Measurements from ENCODE around the gene GLYATL1.

GLYATL1 gene

DNA sequence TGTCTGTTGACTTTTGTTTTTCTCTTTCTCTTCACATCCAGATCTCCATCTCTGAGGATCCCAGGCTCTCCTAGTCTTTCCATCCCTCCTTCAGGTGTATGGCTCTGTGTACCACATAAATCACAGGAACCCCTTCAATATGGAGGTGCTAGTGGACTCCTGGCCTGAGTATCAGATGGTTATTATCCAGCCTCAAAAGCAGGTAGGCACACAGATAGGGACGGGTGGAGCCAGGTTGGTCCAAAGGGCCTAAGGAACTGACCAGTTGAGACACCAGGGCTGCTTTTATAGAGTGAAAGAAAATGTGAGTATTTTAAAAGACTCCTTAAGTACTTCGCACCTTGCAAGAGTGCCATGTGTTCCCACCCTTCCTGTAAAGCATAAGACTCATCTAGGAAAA lies 39.9 kb downstream of the GLYATL1 start (continued):
- TF ChIP-seq ZNF274 (IDR thresholded peaks at IDR 0.05; ENCODE audit: low read length) = no peak
- TF ChIP-seq ZNF274 (tag by site-specific recombination; IDR thresholded peaks at IDR 0.05; ENCODE audit: borderline replicate concordance) = no peak
- TF ChIP-seq ZNF600 (tag by site-specific recombination; IDR thresholded peaks at IDR 0.05) = no peak
- TF ChIP-seq, protein P1, sequence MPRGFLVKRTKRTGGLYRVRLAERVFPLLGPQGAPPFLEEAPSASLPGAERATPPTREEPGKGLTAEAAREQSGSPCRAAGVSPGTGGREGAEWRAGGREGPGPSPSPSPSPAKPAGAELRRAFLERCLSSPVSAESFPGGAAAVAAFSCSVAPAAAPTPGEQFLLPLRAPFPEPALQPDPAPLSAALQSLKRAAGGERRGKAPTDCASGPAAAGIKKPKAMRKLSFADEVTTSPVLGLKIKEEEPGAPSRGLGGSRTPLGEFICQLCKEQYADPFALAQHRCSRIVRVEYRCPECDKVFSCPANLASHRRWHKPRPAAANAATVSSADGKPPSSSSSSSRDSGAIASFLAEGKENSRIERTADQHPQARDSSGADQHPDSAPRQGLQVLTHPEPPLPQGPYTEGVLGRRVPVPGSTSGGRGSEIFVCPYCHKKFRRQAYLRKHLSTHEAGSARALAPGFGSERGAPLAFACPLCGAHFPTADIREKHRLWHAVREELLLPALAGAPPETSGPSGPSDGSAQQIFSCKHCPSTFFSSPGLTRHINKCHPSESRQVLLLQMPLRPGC (tag by site-specific recombination; IDR thresholded peaks at IDR 0.05) = no peak
- TF ChIP-seq YY2 (tag by site-specific recombination; IDR thresholded peaks at IDR 0.05) = no peak
- TF ChIP-seq REPIN1 (tag by site-specific recombination; IDR thresholded peaks at IDR 0.05; ENCODE audit: low read depth) = no peak
- no peak for TF ChIP-seq ZBTB1 (tag by site-specific recombination; IDR thresholded peaks at IDR 0.05)
- TF ChIP-seq IKZF3 (tag by site-specific recombination; IDR thresholded peaks at IDR 0.05) = no peak
- TF ChIP-seq KLF9 (tag by site-specific recombination; IDR thresholded peaks at IDR 0.05; ENCODE audit: low read depth) = no peak
- TF ChIP-seq ZNF138 (tag by site-specific recombination; IDR thresholded peaks at IDR 0.05; ENCODE audit: borderline replicate concordance) = no peak
- TF ChIP-seq, protein P2, sequence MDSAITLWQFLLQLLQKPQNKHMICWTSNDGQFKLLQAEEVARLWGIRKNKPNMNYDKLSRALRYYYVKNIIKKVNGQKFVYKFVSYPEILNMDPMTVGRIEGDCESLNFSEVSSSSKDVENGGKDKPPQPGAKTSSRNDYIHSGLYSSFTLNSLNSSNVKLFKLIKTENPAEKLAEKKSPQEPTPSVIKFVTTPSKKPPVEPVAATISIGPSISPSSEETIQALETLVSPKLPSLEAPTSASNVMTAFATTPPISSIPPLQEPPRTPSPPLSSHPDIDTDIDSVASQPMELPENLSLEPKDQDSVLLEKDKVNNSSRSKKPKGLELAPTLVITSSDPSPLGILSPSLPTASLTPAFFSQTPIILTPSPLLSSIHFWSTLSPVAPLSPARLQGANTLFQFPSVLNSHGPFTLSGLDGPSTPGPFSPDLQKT (IDR thresholded peaks at IDR 0.05; ENCODE audit: borderline replicate concordance, low read depth, low read length) = no peak

DNA sequence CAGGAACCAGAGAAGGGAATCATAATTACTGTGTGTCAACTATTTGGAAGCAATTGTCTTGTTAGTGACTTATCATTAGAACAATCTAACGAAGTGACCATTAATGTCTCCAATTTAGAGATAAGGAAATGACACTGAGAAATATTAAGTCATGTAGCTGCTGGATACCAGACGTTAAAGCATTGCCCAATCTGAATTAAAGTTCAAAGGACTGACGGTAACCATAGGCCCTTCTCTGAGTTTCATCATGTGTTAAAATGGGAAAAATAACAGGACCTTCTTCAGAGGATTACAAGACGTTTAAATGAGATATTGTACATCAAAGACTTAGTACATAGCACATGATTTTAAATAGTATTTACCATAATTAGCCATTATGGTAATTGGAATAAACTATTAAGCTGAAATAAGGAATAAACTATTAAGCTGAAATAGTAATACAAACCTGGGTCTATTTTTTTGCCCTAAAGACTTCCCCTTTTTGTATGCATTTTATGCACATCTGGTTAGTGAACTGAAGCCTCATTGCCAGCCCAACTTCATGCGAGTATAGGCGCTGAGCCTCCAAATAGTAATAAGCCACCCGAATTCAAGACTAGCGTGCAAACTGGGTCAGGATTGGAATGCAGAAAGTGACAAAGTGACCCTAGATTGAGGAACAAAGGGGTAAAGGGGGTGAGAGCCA lies 41.0 kb downstream of the GLYATL1 start:
- Histone ChIP-seq H3K4me1 (ENCODE audit: control insufficient read depth, insufficient read depth, low read length) (no peaks in the 10 kb centered on the region), H3K4me3 (ENCODE audit: low read depth, low read length) (no peak overlapping the region), H3K9me3 (ENCODE audit: control insufficient read depth, insufficient read depth, low read depth, low read length) (no peaks in the 10 kb centered on the region), H3K36me3 (ENCODE audit: control insufficient read depth in 2 of 2, insufficient read depth in 1 of 2, low read length in 2 of 2) (no peaks in the 10 kb centered on the region), H3K27ac (ENCODE audit: extremely low read depth, low read depth, low read length) (no peak overlapping the region)
- ChIA-PET POLR2A (no interaction called here), CTCF (no interaction called here)
- TF ChIP-seq, protein P3, sequence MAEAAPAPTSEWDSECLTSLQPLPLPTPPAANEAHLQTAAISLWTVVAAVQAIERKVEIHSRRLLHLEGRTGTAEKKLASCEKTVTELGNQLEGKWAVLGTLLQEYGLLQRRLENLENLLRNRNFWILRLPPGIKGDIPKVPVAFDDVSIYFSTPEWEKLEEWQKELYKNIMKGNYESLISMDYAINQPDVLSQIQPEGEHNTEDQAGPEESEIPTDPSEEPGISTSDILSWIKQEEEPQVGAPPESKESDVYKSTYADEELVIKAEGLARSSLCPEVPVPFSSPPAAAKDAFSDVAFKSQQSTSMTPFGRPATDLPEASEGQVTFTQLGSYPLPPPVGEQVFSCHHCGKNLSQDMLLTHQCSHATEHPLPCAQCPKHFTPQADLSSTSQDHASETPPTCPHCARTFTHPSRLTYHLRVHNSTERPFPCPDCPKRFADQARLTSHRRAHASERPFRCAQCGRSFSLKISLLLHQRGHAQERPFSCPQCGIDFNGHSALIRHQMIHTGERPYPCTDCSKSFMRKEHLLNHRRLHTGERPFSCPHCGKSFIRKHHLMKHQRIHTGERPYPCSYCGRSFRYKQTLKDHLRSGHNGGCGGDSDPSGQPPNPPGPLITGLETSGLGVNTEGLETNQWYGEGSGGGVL (tag by site-specific recombination; IDR thresholded peaks at IDR 0.05) = no peak
- no peak for TF ChIP-seq ZNF174 (tag by site-specific recombination; IDR thresholded peaks at IDR 0.05)
- no peak for TF ChIP-seq ZNF133 (tag by site-specific recombination; IDR thresholded peaks at IDR 0.05)
- TF ChIP-seq IKZF3 (tag by site-specific recombination; IDR thresholded peaks at IDR 0.05) = no peak
- TF ChIP-seq ZFP3 (tag by site-specific recombination; IDR thresholded peaks at IDR 0.05; ENCODE audit: low read depth) = no peak
- no peak for TF ChIP-seq ZBTB20 (tag by site-specific recombination; IDR thresholded peaks at IDR 0.05)
- no peak for TF ChIP-seq ZNF394 (tag by site-specific recombination; IDR thresholded peaks at IDR 0.05; ENCODE audit: borderline replicate concordance)
- no peak for TF ChIP-seq ZNF623 (tag by site-specific recombination; IDR thresholded peaks at IDR 0.05)
- TF ChIP-seq MEIS1 (CRISPR knock-in tag; IDR thresholded peaks at IDR 0.05; ENCODE audit: borderline replicate concordance) = no peak
- TF ChIP-seq SCRT2 (tag by site-specific recombination; IDR thresholded peaks at IDR 0.05) = no peak
- TF ChIP-seq ZNF600 (tag by site-specific recombination; IDR thresholded peaks at IDR 0.05) = no peak
- no peak for TF ChIP-seq ZNF777 (tag by site-specific recombination; IDR thresholded peaks at IDR 0.05; ENCODE audit: borderline replicate concordance)
- no peak for TF ChIP-seq ZNF280C (tag by site-specific recombination; IDR thresholded peaks at IDR 0.05)
- TF ChIP-seq, protein P4, sequence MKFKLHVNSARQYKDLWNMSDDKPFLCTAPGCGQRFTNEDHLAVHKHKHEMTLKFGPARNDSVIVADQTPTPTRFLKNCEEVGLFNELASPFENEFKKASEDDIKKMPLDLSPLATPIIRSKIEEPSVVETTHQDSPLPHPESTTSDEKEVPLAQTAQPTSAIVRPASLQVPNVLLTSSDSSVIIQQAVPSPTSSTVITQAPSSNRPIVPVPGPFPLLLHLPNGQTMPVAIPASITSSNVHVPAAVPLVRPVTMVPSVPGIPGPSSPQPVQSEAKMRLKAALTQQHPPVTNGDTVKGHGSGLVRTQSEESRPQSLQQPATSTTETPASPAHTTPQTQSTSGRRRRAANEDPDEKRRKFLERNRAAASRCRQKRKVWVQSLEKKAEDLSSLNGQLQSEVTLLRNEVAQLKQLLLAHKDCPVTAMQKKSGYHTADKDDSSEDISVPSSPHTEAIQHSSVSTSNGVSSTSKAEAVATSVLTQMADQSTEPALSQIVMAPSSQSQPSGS (tag by site-specific recombination; IDR thresholded peaks at IDR 0.05; ENCODE audit: low read depth) = no peak
- TF ChIP-seq, protein P5, sequence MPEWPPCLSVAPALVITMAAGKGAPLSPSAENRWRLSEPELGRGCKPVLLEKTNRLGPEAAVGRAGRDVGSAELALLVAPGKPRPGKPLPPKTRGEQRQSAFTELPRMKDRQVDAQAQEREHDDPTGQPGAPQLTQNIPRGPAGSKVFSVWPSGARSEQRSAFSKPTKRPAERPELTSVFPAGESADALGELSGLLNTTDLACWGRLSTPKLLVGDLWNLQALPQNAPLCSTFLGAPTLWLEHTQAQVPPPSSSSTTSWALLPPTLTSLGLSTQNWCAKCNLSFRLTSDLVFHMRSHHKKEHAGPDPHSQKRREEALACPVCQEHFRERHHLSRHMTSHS (tag by site-specific recombination; IDR thresholded peaks at IDR 0.05) = no peak
- no peak for TF ChIP-seq MYNN (tag by site-specific recombination; IDR thresholded peaks at IDR 0.05; ENCODE audit: borderline replicate concordance)
